ENCODE measurements around the gene CACNA1C.
A peak's percentile ranks its signal among the peaks of the same experiment; 100 is the strongest.

The CACNA1C gene

DNA sequence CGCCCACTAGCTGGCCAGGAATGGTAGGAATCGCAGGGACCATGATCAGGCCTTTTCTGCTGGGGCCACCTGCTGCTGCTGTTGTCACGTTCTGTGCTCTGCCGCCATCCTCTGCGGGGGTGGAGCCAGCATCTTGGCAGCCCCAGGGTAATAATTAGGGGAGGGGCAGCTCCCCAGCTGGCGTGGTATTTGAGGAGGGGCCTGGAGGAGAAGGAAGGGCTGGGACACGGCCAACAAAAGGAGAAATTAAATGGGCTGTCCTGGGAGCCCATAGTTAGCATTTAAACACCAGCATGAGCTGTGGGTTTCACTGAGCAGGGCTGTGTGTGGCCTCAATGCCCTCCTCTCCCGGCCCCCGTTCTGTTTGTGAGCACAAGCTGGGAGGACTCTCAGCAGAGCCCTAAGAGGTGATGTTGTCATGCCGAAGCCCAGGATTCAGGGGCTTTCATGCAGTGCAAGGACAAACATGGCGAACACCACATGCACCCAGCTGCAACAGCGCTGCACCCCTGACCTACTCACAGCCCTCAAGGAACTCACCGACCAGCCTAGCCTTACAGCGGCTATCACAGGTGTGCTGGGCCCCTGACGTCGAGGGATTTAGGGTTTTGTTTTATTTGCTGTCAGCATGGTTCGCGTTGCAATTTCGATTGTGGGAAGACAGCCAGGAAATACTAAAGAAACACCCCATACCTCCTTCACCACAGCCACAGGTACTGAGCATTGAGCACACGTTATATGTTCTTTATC, 324.3 kb downstream of the CACNA1C start:
- DNase-seq: peak; percentile 94 to 95

DNA sequence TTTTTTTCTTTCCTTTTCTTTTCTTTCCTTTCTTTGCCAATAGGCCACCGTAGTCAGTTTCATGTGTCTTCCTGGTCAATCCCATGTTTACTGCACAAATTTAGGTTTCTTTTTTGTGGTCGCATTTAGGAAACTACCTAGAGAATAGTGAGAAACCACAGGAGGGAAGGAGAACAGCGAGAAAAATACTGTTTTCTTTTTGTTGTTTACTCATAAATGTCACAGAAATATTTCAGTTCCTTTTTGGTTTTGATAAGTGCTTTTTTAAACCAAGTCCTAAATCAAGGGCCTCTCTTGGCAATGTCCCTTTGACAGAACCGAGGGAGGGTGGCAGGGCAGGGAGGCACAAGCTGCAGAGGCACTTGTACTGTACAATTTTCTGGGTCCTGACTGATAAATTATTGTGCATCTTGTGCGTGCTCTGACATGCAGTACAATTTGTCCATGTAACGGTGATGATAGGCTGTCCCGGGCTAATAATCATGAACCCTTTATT, 326.1 kb downstream of the CACNA1C start:
- DNase-seq: no peak

DNA sequence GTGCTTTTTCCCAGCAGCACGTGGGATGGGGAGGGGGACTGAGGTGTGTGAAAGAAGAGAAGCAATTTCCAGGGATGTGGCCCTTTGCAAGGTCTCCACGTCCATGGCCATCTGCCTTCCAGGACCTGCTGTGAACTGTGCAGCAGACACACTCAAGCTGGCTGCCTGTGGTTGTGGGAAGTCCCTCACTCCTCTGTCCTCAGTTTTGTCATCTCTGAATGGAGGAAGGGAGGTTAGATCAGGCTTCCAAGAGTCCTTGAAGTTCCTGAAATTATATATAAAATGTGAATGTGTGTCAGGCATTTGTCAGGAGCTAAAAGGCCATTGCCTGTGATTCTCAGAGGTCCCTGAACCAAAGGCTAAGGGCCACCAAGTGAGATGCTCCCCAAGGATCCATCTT, 328.2 kb downstream of the CACNA1C start:
- DNase-seq: no peak

DNA sequence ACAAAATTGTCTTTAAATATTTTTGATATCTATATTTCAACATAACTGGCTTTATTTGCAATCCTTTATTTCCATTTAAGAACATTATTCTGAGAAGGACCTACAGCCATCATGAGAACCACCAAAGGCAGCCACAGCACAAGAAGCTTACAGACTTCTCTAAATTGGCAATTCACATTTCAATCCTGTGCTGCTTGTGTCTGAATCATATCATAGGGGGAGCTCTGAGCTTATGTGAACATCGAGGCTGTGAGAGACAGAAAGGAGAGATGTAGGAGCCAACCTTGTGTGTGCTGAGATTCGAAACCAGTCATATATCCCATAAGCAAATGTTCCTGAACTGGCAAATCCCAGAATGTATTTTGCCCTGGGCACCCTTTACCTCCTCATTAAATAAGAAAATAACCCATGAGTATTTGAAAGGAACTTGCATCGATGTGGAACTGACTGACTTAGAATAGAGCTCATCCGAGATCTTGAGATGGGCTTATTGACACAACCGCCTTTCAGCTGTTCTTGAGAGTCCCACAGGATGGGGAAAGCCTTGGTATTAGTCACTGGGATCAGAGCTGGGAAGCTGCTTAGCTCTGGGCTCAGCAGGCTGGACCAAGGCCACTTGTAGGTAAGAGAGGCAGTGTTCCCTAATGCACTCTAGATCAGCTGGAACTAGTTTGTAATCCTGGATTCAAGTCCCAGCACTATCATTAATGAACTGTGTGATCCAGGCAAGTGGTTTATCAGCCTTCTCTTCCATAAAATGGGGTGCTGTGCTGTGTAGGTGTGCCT, 329.8 kb downstream of the CACNA1C start:
- no peak for DNase-seq

DNA sequence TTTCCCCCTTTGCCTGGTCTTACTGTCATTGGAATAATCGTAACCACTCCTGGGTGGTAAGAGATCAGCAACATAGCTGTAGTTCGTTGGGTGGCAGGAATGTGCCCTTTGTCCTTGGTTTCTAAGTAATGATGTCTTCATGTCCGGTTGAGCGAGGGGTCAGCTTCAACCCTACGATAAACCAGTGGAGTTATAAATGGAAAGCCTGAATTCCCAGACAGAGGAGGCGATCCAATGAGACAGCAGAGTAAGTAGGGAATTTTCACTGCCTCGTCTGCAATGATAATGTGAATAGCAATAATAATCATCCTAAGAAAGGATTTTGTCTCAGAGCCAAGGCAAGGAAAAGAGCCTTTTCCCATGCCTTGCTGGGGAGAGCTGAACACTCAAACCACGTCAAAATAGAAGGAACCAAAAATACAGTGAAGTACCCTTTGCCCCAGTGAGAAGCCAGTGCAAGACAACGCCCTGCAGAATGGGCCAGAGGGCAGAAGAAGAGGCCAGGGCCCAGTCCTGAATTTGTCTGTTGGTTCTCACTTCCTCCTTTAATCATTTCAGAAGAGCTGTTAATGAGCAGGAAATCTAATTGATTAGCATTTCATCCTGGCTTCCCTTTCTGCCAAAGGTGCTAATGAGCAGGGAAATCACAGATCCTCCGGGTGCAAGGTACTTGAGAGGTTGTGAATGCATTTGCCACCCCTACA, 330.7 kb downstream of the CACNA1C start:
- DNase-seq: no peak

DNA sequence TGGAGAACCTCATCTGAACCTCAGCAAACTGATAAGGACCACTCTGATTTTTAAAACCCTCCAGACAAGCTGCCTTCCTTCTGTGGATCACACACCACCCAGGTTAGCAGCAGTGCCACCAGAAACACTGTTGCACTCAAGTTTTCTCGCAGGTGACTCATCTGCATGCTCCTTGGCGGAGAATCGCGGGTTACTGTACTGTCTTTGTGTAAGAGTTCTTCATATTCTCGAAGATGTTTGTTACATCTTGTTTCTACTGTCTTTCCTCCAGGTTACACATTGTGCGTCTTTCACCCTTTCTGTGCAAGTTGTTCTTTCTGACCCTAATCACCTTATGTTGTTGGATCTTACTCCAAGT, 331.2 kb downstream of the CACNA1C start:
- no peak for DNase-seq

DNA sequence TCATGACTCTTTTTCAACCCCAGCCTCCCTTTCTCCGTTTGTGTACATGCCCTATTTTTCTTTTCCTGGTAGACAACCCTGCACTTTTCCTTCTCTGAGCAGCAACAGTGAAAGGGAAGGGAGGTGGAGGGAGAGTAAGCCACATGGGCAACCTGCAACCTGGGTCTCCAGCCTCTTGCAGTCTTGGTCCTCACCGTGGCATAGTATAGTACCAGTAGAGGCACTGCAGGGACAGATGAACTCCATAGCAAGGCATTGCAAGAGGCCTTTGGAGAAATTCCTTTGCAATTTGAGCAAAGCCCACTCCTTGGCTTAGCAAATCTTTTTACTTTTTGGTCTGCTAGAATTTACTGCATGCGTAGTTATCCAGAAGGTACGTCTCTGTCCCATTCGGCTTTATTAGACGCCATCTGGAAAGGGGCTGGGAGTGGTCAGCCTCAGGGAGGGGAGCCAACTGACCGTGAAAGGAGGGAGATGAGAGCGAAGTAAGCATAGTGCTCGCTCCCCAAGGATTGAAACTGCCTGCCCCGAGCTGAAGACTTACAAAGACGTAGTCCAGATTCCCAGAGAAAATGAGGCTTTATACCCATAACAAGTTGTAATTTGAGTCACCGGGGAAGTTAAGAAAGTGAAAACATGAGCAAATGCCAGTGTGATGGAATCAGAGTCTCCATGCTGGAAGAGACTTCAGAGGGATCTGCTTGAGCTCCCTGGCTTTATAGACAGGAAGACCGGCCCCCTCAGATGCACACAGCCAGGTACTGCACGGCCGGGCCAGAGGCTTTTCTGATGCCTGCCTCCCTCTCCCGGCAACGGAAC, 332.0 kb downstream of the CACNA1C start:
- DNase-seq: no peak

DNA sequence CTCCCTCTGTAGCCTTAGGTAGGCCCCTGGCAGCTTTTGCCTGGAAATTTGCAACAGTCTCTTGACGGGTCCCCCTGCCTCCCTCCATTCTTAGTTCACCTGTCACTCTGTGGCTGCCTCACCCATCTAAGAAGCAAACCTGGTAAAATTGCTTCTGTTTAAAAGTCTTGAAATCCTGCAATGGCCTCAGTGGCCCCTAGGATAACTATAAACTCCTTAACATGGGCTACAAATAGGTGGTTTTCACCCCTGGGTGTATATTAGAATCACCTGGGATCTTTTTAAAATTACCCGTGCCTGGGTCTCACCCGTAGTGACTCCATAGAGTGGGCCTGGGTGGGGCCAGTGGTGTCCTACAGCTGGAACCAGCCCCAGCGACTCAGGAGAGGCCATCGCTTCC, 332.7 kb downstream of the CACNA1C start:
- DNase-seq: no peak

DNA sequence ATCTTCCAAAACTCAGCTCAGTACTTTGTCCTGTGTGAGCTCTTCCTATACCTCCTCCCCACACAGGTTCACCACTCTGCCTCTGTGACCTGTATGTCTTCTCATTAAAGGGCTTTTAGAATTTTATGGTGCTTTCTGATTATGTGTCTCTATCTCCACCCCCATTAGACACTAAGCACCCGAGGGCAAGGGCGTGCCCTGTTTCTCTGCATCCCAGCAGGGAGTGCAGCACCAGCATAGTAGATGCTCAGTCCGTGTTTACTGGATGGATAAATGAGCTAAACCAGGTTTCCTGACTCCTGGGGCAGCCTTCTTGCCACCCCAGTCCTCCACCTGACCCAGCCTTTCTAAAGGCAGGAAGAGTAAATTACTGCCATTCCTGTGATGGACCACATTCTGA, 333.8 kb downstream of the CACNA1C start:
- DNase-seq: no peak

DNA sequence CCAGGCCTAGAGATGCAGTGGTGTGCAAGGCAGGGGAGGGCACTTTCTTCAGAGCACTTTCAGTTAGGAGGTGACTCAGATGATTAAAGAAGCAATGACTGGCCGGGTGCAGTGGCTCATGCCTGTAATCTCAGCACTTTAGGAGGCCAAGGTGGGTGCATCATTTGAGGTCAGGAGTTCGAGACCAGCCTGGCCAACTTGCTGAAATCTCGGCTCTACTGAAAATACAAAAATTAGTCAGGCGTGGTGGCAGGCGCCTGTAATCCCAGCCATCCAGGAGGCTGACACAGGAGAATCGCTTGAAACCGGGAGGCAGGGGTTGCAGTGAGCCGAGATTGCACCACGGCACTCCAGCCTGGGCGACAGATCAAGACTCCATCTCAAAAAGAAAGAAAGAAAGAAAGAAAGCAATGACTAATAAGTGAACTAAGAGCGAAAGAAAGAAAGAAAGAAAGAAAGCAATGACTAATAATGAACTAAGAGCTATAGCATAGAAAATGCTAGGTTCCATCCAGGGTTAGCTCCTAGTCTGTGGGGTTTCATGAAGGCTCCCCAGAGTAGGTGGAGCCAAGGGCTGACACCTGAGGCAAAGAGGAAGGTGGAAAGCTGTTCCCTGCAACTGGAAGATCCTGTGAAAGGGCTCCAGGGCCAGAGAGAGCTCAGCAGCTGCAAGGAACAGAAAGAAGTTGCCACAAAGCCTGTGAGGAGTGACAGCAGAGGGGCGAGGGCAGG, 334.5 kb downstream of the CACNA1C start:
- DNase-seq: no peak

DNA sequence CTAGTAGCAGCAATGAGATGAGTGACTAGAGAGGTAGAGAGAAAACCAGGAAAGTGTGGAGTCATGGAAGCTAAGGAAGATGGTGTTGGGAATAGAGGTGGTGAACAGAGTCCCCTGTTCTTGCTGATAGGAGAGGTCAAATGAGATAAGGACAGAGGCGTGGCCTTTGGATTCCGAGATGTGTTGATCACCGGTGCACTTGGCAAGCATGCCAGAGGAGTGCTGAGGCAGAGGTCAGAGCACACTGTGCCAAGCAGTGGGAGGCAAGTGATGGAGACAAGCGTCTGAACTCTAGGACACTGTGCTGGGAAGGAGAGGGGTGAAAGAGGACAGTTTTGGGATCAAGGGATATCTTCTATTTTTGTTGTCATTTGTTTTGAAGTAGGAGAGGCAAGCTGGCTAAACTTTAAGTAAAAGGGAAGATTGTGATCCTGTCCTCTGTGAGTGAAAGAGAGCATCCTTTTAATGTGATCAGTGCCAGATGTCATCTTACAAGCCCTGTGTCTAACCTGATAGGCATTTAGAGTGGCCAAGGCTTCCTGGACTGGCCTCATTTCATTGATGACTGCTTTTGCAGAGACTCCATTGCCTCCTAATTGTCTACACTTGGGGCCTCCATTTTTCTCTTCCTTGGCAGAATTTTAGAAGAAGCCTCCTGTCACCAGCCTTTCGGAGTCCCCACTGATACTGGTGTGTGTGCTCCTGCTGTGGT, 336.4 kb downstream of the CACNA1C start:
- no peak for DNase-seq

DNA sequence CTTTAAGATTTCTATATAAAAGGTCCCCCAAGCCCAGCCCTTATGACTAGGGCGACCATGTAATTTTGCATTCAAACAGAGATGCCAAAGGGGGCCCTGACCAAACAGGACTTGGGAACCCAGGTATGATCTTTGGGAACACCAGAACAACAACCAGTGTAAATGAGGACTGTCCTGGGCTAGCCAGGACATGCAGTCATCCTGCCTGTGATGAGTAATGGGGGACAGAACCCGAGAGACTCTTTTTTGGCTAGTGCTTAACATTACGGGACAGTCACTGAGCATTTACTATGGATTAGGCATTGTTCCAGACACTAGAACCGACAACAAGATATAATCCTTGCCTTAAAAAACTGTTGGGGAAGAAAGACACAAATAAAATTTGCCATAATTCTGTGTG, 337.3 kb downstream of the CACNA1C start:
- no peak for DNase-seq

DNA sequence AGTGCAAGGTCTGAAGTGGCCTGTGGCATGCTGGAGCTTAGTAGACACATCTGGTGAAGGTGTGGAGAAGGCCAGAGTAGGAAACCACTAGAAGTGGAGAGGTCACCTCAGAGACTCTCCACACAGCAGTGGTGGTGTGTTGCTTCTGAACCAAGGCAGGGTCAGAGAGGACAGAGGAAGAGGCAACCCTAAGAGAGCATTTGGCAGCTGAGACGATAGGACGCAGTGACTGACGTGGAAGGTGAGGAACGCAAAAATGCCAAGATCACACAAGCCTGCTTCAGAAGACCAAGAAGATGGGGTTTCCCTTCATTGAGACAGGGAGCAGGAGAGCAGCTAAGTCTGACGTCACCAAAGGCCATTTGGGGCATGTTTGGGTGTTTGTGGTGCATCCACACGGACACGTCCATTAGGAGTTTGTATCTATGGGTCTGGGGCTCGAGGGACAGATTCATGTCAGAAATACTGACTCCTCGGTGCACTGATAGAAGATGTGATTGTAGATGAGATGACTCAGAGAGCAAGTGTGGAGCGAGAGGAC, 338.1 kb downstream of the CACNA1C start:
- DNase-seq: no peak

DNA sequence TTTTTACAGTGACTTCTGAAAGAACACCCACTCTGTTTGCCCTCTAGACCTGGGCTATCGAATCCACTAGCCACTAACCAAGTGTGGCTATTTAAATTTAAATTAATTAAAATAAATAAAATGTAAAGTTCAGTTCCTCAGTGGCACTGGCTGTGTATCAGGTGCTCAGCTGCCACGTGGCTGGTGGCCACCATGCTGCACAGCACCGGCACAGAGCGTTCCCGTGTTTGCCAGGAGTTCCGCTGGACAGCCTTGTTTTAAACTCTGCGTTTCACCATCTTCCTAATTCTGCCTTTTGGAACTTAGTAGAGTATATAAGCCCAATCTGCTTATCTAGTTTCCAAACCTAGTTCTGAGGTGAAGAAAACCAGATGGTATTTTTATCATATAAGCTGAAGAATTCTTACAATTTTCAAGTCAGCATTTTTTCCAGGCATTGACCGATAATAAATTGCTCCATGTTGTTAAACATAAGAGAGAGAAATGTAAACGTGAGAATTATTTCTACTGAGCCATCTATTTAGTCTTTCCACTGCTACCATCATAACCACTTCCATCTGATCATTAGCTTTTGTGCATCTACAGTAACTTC, 339.0 kb downstream of the CACNA1C start:
- no peak for DNase-seq

DNA sequence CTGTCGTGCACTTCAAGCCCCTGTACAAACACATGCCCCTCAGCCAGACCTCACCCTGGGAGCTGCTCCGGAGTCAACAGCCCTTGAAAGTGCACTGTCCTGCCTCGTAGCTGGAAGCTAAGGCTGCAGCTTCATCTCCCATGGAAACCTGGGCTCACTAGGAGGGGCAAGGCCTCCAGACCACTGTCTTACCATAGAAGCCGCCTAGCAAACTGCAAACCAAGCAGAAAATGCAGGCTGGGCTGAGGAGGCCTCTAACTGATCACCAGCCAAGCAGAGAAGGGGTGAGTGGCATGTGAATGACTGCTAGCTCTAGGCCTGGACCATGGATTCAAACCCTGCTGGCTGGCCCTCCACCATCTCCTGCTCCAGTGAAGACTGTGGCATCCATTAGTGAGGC, 340.2 kb downstream of the CACNA1C start:
- DNase-seq: no peak

DNA sequence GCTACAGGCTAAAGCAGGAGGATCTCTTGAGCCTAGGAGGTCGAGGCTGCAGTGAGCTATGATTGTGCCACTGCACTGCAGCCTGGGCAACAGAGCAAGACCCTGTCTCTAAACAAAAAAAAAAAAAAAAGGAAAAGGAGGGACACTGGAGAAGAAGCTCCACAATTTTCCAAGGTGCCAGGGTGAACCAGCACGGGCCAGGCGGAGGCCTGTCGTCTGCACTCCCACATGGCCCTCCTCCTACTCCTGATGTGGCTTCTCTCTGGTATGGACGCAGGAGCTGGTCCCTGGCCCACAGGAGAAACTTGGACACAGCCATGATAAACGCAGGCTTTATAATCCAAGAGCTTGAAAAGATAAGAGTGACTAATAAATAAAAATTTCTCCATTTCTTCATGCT, 341.2 kb downstream of the CACNA1C start:
- DNase-seq: no peak

DNA sequence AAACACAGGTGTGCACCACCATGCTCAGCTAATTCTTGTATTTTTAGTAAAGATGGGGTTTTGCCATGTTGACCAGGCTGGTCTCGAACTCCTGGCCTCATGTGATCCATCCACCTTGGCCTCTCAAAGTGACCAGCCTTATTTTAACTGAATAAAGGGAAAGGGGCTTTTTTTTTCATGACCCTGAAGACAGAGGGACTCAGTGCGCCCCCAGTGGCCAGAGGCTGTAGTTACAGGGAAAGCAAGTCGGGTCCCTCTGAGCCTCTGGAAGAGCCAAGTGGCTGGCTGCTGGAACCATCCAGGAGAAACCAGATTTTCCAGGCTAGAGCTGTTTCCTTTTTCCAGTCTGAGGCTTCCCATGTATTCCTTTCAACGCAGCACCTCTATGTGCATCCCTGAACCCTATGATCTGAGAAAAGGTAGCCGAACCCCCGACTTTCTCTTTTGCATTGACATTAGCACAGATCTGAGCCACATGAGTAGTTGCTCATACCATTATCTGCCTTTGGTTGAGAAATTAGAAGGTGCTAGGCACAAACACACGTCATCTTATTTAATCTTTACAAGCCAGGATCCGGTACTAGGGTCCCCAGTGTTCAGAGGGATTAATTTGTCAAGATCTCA, 342.7 kb downstream of the CACNA1C start:
- peak; percentile 25 to 32 for DNase-seq

DNA sequence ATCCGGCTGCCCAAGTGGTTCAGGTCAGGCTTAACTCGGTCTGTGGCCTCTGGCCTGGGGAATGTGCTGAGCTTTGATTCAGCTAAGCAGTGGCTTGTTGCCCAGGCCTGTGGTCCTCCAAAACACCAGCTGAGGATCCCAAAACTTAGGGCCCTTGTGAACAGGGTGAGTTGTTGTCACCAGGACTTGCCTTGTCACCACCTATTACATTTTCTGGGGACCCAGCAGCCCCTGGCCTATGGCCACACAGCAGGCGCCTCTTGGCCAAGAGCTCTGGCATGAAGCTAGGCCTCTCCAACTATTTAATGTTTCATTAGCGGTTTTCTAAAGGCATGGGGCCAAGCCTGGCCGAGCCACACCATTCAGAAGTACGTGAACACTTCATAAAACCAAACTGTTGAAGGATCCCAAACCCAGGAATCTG, 343.7 kb downstream of the CACNA1C start:
- DNase-seq: no peak

DNA sequence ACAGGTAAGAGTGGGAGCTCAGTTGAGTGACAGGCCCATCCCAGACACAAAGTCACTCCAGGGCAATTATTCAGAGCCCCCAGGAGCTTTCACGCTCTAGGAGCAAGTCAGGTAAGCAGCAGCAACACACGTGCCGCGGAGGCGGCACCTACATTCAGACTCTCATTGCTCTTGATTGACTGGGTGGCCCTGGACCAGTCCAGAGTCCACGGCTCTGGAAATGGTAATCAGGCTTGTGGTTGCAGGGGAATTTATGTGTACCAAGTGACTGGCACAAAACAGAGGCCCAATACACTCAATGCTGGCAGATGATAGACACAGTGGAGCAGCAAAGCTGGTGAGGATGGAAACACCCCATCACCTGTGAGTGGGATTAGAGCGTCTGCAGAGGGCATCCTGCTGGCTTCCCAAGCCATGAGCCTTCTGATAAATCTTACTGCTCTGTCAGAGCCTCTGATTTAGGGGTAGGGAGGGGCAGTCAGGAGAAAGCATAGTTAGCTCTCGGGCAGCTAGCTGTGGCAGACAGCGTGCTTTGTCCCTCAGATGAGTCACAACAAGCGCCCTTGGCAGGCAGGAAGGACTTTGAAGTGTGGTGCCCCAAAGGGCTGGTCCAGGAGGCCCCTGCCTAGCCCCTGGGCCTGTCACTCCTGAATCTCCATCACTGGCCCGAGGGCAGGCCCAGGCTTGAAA, 344.7 kb downstream of the CACNA1C start:
- no peak for DNase-seq

DNA sequence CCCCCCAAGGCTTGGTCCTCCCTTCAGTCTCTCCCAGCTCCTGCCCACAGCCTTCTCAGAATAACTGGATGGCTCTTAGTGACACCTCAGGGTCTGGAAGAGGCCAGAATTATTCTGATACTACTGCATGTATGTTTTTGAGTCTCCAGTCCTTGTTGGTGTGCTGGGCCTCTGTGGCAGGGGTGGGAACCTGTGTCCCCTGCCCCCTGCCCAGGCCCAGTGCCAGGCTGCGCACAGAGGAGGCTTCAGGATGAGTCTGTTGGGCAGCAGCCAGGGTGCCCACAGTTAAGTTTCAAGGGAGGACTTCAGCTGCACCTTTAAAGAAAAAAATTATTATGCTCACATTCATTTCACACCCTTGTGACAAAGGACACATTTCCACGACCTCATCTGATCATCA, 348.3 kb downstream of the CACNA1C start:
- no peak for DNase-seq
